GM23338 (cell line): ENCODE results near the gene NR4A1.

Experiments used
- JUNB ChIP-seq: IDR thresholded peaks from one replicate; pipeline ENCODE4 v1.6.1; 2016; ENCODE audit warnings: antibody characterized with exemption; ENCODE audit not compliant: unreplicated experiment
- TF ChIP-seq, protein P1 (sequence below), 2 experiments: fragments of 200-600 bp in 1 of 2; sonication (generic) in 1 of 2; conservative IDR thresholded peaks; 2 replicates each; pipeline versions ENCODE4 v1.5.1 to v1.6.1; 2016 to 2017; ENCODE audit warnings: antibody characterized with exemption in 2 of 2, low read depth in 2 of 2, mild to moderate bottlenecking in 2 of 2, moderate library complexity in 1 of 2

DNA sequence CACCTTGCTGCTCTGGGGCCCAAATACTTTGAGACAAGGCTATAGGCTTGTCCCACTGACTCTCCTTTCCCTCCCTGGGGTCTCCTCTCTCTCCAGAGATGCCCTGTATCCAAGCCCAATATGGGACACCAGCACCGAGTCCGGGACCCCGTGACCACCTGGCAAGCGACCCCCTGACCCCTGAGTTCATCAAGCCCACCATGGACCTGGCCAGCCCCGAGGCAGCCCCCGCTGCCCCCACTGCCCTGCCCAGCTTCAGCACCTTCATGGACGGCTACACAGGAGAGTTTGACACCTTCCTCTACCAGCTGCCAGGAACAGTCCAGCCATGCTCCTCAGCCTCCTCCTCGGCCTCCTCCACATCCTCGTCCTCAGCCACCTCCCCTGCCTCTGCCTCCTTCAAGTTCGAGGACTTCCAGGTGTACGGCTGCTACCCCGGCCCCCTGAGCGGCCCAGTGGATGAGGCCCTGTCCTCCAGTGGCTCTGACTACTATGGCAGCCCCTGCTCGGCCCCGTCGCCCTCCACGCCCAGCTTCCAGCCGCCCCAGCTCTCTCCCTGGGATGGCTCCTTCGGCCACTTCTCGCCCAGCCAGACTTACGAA, 3.1 kb downstream of the NR4A1 start:
- TF ChIP-seq, protein P1, sequence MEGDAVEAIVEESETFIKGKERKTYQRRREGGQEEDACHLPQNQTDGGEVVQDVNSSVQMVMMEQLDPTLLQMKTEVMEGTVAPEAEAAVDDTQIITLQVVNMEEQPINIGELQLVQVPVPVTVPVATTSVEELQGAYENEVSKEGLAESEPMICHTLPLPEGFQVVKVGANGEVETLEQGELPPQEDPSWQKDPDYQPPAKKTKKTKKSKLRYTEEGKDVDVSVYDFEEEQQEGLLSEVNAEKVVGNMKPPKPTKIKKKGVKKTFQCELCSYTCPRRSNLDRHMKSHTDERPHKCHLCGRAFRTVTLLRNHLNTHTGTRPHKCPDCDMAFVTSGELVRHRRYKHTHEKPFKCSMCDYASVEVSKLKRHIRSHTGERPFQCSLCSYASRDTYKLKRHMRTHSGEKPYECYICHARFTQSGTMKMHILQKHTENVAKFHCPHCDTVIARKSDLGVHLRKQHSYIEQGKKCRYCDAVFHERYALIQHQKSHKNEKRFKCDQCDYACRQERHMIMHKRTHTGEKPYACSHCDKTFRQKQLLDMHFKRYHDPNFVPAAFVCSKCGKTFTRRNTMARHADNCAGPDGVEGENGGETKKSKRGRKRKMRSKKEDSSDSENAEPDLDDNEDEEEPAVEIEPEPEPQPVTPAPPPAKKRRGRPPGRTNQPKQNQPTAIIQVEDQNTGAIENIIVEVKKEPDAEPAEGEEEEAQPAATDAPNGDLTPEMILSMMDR (conservative IDR thresholded peaks at IDR 0.05; ENCODE audit: low read depth in 2 of 2) = no peak
- TF ChIP-seq JUNB = no peak
